Measurements from ENCODE around the gene EXOC1. TPM values are rescaled to one million over a fixed set of nuclear protein-coding genes. Genes with fewer than 3 reads are reported as not detected.

Gene EXOC1
- total and polyA plus RNA-seq, 2 of the 4 experiments (the other 2 are of a cell fraction), result 19.9 to 49.5 TPM

DNA sequence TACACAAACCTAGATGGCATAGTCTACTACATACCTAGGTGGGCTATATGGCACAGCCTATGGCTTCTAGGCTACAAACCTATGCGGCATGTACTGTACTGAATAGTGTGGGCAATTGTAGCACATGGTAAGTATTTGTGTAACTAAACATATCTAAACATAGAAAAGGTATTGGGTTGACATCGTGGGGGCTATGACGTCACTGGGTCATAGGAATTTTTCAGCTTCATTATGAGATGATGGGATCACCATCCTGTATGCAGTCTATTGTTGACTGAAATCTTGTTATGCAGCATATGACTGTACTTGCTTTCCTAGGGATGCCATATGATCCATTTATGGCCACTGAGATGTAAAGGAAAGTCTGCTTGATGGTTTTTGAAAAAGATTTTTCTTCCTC is 35.8 kb upstream of the EXOC1 start:
- no peak overlapping the region for H4K8ac ChIP-seq (ENCODE audit: low read depth in 2 of 2, low read length in 2 of 2)
- H3K18ac ChIP-seq (ENCODE audit: low read depth, low read length), result no peak overlapping the region
- no peak overlapping the region for H2BK20ac ChIP-seq (ENCODE audit: low read depth, low read length)
- no peak overlapping the region for H4K91ac ChIP-seq (ENCODE audit: insufficient read depth, low read depth, low read length)
- no peaks in the 10 kb centered on the region for H3K9me1 ChIP-seq (ENCODE audit: insufficient read depth, low read length)
- ATAC-seq (ENCODE audit: low read depth), result no peak
- H2BK5ac ChIP-seq (ENCODE audit: low read depth, low read length, poor library complexity, severe bottlenecking), result no peak overlapping the region
- no peak overlapping the region for H2BK15ac ChIP-seq (ENCODE audit: low read depth, low read length)
- no peak overlapping the region for H2BK120ac ChIP-seq (ENCODE audit: low read depth, low read length)
- H3K4me2 ChIP-seq (ENCODE audit: low read depth, low read length), result no peak overlapping the region
- ChIA-PET CTCF (no interaction called here), POLR2A (ENCODE audit: unreplicated experiment) (no interaction called here)
- H2AK5ac ChIP-seq (ENCODE audit: low read depth, low read length), result no peak overlapping the region
- no peak overlapping the region for H3K56ac ChIP-seq (ENCODE audit: extremely low read depth, insufficient read depth, low read length)
- no peaks in the 10 kb centered on the region for H3K79me1 ChIP-seq (ENCODE audit: low read depth in 1 of 2, low read length in 2 of 2)
- H3K9me3 ChIP-seq (ENCODE audit: control insufficient read depth, insufficient read depth, low read length), result no peaks in the 10 kb centered on the region
- 100% methylated on average over 2 of the region's 3 CpGs; no CpG with 5 or more reads in 1 of the 2 experiments for WGBS, 2 experiments (ENCODE audit: extremely low coverage in 2 of 2, insufficient read length in 1 of 2)
- H3K27me3 ChIP-seq (ENCODE audit: control insufficient read depth, insufficient read depth, low read length), result peaks cover 8% of the 10 kb centered on the region
- H4K20me1 ChIP-seq (ENCODE audit: insufficient read depth, low read length), result no peaks in the 10 kb centered on the region
- in situ Hi-C loops (cut with MboI; ENCODE audit: low sequenced_read_pairs) (no loop called here), intact Hi-C loops (cut with micrococcal nuclease) (no loop called here), dilution Hi-C loops (cut with HindIII; ENCODE audit: low sequenced_read_pairs, unreplicated experiment) (no loop called here)
- no peaks in the 10 kb centered on the region for H3K36me3 ChIP-seq (ENCODE audit: control insufficient read depth, insufficient read depth, low read length)
- no TSS peak for BruUV-seq (replicated peaks)
- no peak overlapping the region for H3K14ac ChIP-seq (replicated peaks; ENCODE audit: low read depth, low read length)
- no peak for TF ChIP-seq MXI1 (IDR thresholded peaks at IDR 0.05; ENCODE audit: borderline replicate concordance, low read depth, low read length)
- TF ChIP-seq POLR2A (IDR thresholded peaks at IDR 0.05; ENCODE audit: low read depth, low read length), result no peak
- no peak for TF ChIP-seq CHD1 (IDR thresholded peaks at IDR 0.05; ENCODE audit: low read depth, low read length)
- TF ChIP-seq, protein P1, sequence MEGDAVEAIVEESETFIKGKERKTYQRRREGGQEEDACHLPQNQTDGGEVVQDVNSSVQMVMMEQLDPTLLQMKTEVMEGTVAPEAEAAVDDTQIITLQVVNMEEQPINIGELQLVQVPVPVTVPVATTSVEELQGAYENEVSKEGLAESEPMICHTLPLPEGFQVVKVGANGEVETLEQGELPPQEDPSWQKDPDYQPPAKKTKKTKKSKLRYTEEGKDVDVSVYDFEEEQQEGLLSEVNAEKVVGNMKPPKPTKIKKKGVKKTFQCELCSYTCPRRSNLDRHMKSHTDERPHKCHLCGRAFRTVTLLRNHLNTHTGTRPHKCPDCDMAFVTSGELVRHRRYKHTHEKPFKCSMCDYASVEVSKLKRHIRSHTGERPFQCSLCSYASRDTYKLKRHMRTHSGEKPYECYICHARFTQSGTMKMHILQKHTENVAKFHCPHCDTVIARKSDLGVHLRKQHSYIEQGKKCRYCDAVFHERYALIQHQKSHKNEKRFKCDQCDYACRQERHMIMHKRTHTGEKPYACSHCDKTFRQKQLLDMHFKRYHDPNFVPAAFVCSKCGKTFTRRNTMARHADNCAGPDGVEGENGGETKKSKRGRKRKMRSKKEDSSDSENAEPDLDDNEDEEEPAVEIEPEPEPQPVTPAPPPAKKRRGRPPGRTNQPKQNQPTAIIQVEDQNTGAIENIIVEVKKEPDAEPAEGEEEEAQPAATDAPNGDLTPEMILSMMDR (conservative IDR thresholded peaks at IDR 0.05; ENCODE audit: low read depth, low read length), result no peak
- TF ChIP-seq RCOR1 (IDR thresholded peaks at IDR 0.05; ENCODE audit: insufficient replicate concordance, low read length), result no peak
- TF ChIP-seq RAD21 (IDR thresholded peaks at IDR 0.05; ENCODE audit: low read length), result no peak
- TF ChIP-seq FOS (IDR thresholded peaks at IDR 0.05; ENCODE audit: low read depth, low read length), result no peak
- no peak for TF ChIP-seq SMC3 (IDR thresholded peaks at IDR 0.05; ENCODE audit: low read depth, low read length)
- TF ChIP-seq, protein P2, sequence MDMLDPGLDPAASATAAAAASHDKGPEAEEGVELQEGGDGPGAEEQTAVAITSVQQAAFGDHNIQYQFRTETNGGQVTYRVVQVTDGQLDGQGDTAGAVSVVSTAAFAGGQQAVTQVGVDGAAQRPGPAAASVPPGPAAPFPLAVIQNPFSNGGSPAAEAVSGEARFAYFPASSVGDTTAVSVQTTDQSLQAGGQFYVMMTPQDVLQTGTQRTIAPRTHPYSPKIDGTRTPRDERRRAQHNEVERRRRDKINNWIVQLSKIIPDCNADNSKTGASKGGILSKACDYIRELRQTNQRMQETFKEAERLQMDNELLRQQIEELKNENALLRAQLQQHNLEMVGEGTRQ (IDR thresholded peaks at IDR 0.05; ENCODE audit: low read depth, low read length), result no peak
- no peak for TF ChIP-seq BHLHE40 (IDR thresholded peaks at IDR 0.05; ENCODE audit: low read depth, low read length)
- TF ChIP-seq CEBPB (IDR thresholded peaks at IDR 0.05; ENCODE audit: low read depth, low read length), result no peak
- DNase-seq, result no peak
- H2AFZ ChIP-seq (replicated peaks; ENCODE audit: low read length, poor library complexity), result no peak overlapping the region
- H3K9ac ChIP-seq (ENCODE audit: low read depth, low read length), result no peak overlapping the region
- no peaks in the 10 kb centered on the region for H3K4me1 ChIP-seq (ENCODE audit: control insufficient read depth, insufficient read depth, low read length)
- H3K27ac ChIP-seq (ENCODE audit: insufficient read depth, low read length), result no peak overlapping the region
- no peak overlapping the region for H3K4ac ChIP-seq (ENCODE audit: low read depth, low read length)
- H2AK9ac ChIP-seq (replicated peaks; ENCODE audit: low read depth, low read length, poor library complexity), result no peak overlapping the region
- H4K5ac ChIP-seq (ENCODE audit: low read depth, low read length), result no peak overlapping the region
- H3K23ac ChIP-seq (ENCODE audit: low read depth, low read length), result no peak overlapping the region
- no peak overlapping the region for H3K4me3 ChIP-seq (ENCODE audit: insufficient read depth, low read depth, low read length)
